CD14-positive monocyte (primary cell): ENCODE data around the gene OVOL2. TPM values are rescaled to one million over a fixed set of nuclear protein-coding genes. Genes with fewer than 3 reads are reported as not detected.

ENCODE experiments used
- DNase-seq, 3 donors: peaks; one replicate each; pipeline ENCODE4 v3.0.0-alpha.2; 2011 to 2022
- H2AFZ ChIP-seq: 2 replicates; pipeline ENCODE4 v1.6.0; 2012; ENCODE audit warnings: mild to moderate bottlenecking, low read depth, low read length, inconsistent platforms; ENCODE audit not compliant: insufficient read depth, poor library complexity, severe bottlenecking
- H3K27ac ChIP-seq, 2 donors: 1 replicate in 1 of 2; 2 replicates in 1 of 2; pipeline ENCODE4 v1.5.1; 2012 to 2013; ENCODE audit warnings: low read length in 2 of 2, control low read depth in 1 of 2, inconsistent platforms in 1 of 2, low read depth in 1 of 2, mild to moderate bottlenecking in 1 of 2
- H3K27me3 ChIP-seq, 2 donors: one replicate each; pipeline versions ENCODE4 v1.6.0 to v1.6.1; 2011 to 2013; ENCODE audit warnings: low read length in 2 of 2; ENCODE audit not compliant: control insufficient read depth in 2 of 2, insufficient read depth in 2 of 2
- H3K36me3 ChIP-seq, 2 donors: replicated peaks in 1 of 2; 1 replicate in 1 of 2; 2 replicates in 1 of 2; pipeline versions ENCODE4 v1.5.1 to v1.6.1; 2012 to 2013; ENCODE audit warnings: low read length in 2 of 2, control low read depth in 1 of 2, inconsistent platforms in 1 of 2, mild to moderate bottlenecking in 1 of 2; ENCODE audit not compliant: insufficient read depth in 2 of 2, control insufficient read depth in 1 of 2
- H3K4me1 ChIP-seq, 2 donors: 1 replicate in 1 of 2; 2 replicates in 1 of 2; pipeline versions ENCODE4 v1.5.1 to v1.6.1; 2012 to 2013; ENCODE audit warnings: low read length in 2 of 2, control low read depth in 1 of 2, inconsistent platforms in 1 of 2, mild to moderate bottlenecking in 1 of 2, moderate library complexity in 1 of 2; ENCODE audit not compliant: insufficient read depth in 2 of 2, control insufficient read depth in 1 of 2
- H3K4me2 ChIP-seq: replicated peaks from 2 replicates; pipeline ENCODE3; 2012; ENCODE audit warnings: low read length, moderate library complexity, mild to moderate bottlenecking; ENCODE audit not compliant: poor library complexity, severe bottlenecking; ENCODE audit errors: extremely low read depth
- H3K4me3 ChIP-seq, 3 experiments: fragments of 200-600 bp in 1 of 3; sonication (generic) in 1 of 3; replicated peaks in 1 of 3; 1 replicate in 2 of 3; 2 replicates in 1 of 3; pipeline ENCODE4 v1.5.1; 2011 to 2013; ENCODE audit warnings: low read length in 3 of 3, mild to moderate bottlenecking in 3 of 3, control low read depth in 2 of 3, low read depth in 2 of 3, inconsistent platforms in 1 of 3, moderate library complexity in 1 of 3
- H3K79me2 ChIP-seq: 2 replicates; pipeline ENCODE4 v1.6.0; 2012; ENCODE audit warnings: mild to moderate bottlenecking, control low read depth, inconsistent platforms, low read length, moderate library complexity; ENCODE audit not compliant: insufficient read depth
- H3K9ac ChIP-seq: 2 replicates; pipeline ENCODE4 v1.6.0; 2017; ENCODE audit warnings: low read length, mild to moderate bottlenecking; ENCODE audit not compliant: insufficient read depth, poor library complexity, severe bottlenecking
- H3K9me3 ChIP-seq, 2 donors: replicated peaks in 1 of 2; 1 replicate in 1 of 2; 2 replicates in 1 of 2; pipeline versions ENCODE4 v1.5.1 to v1.6.1; 2012 to 2013; ENCODE audit warnings: low read length in 2 of 2, control low read depth in 1 of 2; ENCODE audit not compliant: control insufficient read depth in 1 of 2, insufficient read depth in 1 of 2
- H4K20me1 ChIP-seq: 2 replicates; pipeline ENCODE4 v1.6.0; 2012; ENCODE audit warnings: mild to moderate bottlenecking, low read length, control low read depth, moderate library complexity; ENCODE audit not compliant: insufficient read depth
- H3K27ac Mint-ChIP-seq, 7 donors: one replicate each; pipeline ENCODE4 v1.8.0; 2020; ENCODE audit warnings: mild to moderate bottlenecking in 7 of 7, mixed read lengths in 7 of 7, moderate library complexity in 6 of 7, inconsistent platforms in 2 of 7
- H3K27me3 Mint-ChIP-seq, 3 donors: one replicate each; pipeline ENCODE4 v1.8.0; 2021 to 2022; ENCODE audit warnings: low read depth in 3 of 3, mild to moderate bottlenecking in 3 of 3, mixed read lengths in 3 of 3, moderate library complexity in 3 of 3, inconsistent platforms in 1 of 3
- H3K36me3 Mint-ChIP-seq, 2 donors: one replicate each; pipeline ENCODE4 v1.8.0; 2020; ENCODE audit warnings: mixed read lengths in 2 of 2, inconsistent platforms in 1 of 2, mild to moderate bottlenecking in 1 of 2
- H3K4me1 Mint-ChIP-seq: one replicate; pipeline ENCODE4 v1.8.0; 2020; ENCODE audit warnings: mild to moderate bottlenecking, mixed read lengths
- H3K4me3 Mint-ChIP-seq, 2 donors: one replicate each; pipeline ENCODE4 v1.8.0; 2020; ENCODE audit warnings: mild to moderate bottlenecking in 2 of 2, mixed read lengths in 2 of 2, moderate library complexity in 1 of 2
- H3K9me3 Mint-ChIP-seq, 7 donors: one replicate each; pipeline ENCODE4 v1.8.0; 2020 to 2022; ENCODE audit warnings: mixed read lengths in 7 of 7, mild to moderate bottlenecking in 6 of 7, moderate library complexity in 6 of 7, inconsistent platforms in 2 of 7
- WGBS: methylation state at CpG from one replicate; pipeline ENCODE4 v1.1.5; 2013; ENCODE audit warnings: missing lambda C conversion rate; ENCODE audit not compliant: insufficient coverage; 5-methylcytosine and 5-hydroxymethylcytosine counted together
- intact Hi-C, 2 donors: fragments of 100-400 bp; cut with micrococcal nuclease; formaldehyde crosslinking; loops; one replicate each; pipeline versions ENCODE4 v1.15.0 to v1.15.1; 2023
- polyA plus RNA-seq, 3 donors: library from polyadenylated mRNA; depleted of rRNA in 1 of 3; unstranded in 2 of 3; stranded (reverse) in 1 of 3; fragments of 300-500 nt in 2 of 3; fragments of >200 nt in 1 of 3; fragmentation: Illumina TruSeq in 2 of 3; gene quantifications; 1 replicate in 2 of 3; 2 replicates in 1 of 3; pipeline ENCODE4 v1.2.3, GENCODE V29; 2012 to 2021
- TF ChIP-seq, protein P1 (sequence below): fragments of 200-600 bp; IDR thresholded peaks from one replicate; pipeline ENCODE4 v1.8.0; 2022; ENCODE audit warnings: antibody characterized with exemption, mild to moderate bottlenecking

The OVOL2 gene
- polyA plus RNA-seq, 3 donors: not detected

DNA sequence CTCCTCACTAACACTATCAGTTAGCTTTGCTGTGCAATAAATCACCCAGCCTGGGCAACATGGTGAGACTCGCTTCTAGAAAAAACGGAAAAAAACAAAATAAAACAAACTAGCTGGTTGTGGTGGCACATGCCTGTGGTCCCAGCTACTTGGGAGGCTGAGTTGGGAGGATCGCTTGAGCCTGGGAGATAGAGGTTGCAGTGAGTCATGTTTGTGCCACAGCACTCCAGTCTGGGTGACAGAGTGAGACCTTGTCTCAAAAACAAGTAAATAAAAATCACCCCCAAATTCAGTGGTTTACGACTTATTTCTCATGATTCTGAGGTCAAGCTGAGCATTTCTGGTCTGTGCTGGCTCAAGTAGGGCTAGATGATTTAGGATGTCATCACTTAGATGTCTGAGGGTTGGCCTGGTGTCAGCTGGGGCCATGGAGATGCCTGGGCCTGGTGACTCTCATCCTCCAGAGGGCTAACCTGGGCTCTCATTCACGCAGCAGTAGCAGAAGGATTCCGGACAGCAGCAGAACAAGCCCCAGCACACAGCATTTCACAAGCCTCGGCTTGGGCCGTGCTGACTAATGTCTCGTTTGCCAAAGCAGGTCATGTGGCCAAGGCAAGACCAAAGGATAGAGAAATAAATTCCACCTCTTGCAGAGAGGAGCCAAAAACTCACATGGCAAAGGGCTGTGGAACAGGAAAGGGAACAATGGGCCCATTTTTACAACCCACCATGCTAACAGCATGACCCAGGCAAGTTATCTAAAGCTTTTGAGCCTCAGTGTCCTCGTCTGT lies 56.4 kb downstream of the OVOL2 start:
- 93% methylated on average over 2 of the region's 10 CpGs for WGBS
- Histone ChIP-seq H3K9ac (no peak overlapping the region), H3K4me1 (no peaks in the 10 kb centered on the region), H2AFZ (no peak overlapping the region), H3K79me2 (no peaks in the 10 kb centered on the region), H3K4me3 (no peak overlapping the region), H4K20me1 (no peaks in the 10 kb centered on the region), H3K9me3 (no peaks in the 10 kb centered on the region), H3K4me2 (no peak overlapping the region), H3K27ac (no peak overlapping the region), H3K36me3 (no peaks in the 10 kb centered on the region), H3K27me3 (no peaks in the 10 kb centered on the region)
- intact Hi-C loops: no loop called here
- TF ChIP-seq, protein P1, sequence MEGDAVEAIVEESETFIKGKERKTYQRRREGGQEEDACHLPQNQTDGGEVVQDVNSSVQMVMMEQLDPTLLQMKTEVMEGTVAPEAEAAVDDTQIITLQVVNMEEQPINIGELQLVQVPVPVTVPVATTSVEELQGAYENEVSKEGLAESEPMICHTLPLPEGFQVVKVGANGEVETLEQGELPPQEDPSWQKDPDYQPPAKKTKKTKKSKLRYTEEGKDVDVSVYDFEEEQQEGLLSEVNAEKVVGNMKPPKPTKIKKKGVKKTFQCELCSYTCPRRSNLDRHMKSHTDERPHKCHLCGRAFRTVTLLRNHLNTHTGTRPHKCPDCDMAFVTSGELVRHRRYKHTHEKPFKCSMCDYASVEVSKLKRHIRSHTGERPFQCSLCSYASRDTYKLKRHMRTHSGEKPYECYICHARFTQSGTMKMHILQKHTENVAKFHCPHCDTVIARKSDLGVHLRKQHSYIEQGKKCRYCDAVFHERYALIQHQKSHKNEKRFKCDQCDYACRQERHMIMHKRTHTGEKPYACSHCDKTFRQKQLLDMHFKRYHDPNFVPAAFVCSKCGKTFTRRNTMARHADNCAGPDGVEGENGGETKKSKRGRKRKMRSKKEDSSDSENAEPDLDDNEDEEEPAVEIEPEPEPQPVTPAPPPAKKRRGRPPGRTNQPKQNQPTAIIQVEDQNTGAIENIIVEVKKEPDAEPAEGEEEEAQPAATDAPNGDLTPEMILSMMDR: no peak
- Mint-ChIP-seq H3K27me3 (peaks cover 0 to 1% (median 1%) of the 10 kb centered on the region in 3 donors), H3K4me3 (no peak overlapping the region), H3K36me3 (no peaks in the 10 kb centered on the region), H3K4me1 (peaks cover 21% of the 10 kb centered on the region), H3K27ac (peak overlapping the region in 1 of 7 donors; percentile 60), H3K9me3 (no peaks in the 10 kb centered on the region)
- DNase-seq: no peak

- Histone ChIP-seq H4K20me1 (no peaks in the 10 kb centered on the region), H3K4me3 (no peak overlapping the region), H3K4me1 (no peaks in the 10 kb centered on the region), H3K9me3 (no peaks in the 10 kb centered on the region), H3K36me3 (no peaks in the 10 kb centered on the region), H2AFZ (no peak overlapping the region), H3K9ac (no peak overlapping the region), H3K4me2 (no peak overlapping the region), H3K27ac (no peak overlapping the region), H3K79me2 (no peaks in the 10 kb centered on the region), H3K27me3 (no peaks in the 10 kb centered on the region)
- no peaks in the 10 kb centered on the region for H3K9me3 Mint-ChIP-seq
- intact Hi-C loops: loop anchor here (5.0 kb wide), 2 partner anchors 37 to 492 kb away; no protein-coding TSS in a partner anchor
- H3K27ac Mint-ChIP-seq: no peak overlapping the region
- TF ChIP-seq, protein P1: no peak
- H3K4me1 Mint-ChIP-seq: peaks cover 19% of the 10 kb centered on the region
- H3K36me3 Mint-ChIP-seq: no peaks in the 10 kb centered on the region
- no peak overlapping the region for H3K4me3 Mint-ChIP-seq
- no peak for DNase-seq
- peaks cover 0 to 1% (median 1%) of the 10 kb centered on the region in 3 donors for H3K27me3 Mint-ChIP-seq
- WGBS: 84% methylated on average over 3 of the region's 4 CpGs
Measured at GRCh38 chr20:17999566-17999965, 58.1 kb downstream of the OVOL2 start.
